NOMO-1 treated with dmso at 0.1 percent for 144 hours (cell line): Measurements from ENCODE around the gene FRAS1.
"Not testable (repeated sequence)": the region's sequence is repeated elsewhere in the genome, so short reads cannot be mapped to it uniquely, and the experiment has no call there.

Experiments used
- DNase-seq: peaks from one replicate; lab custom pipeline; 2025; ENCODE audit not compliant: unreplicated experiment; lab: John Stamatoyannopoulos, UW

Gene FRAS1

DNA sequence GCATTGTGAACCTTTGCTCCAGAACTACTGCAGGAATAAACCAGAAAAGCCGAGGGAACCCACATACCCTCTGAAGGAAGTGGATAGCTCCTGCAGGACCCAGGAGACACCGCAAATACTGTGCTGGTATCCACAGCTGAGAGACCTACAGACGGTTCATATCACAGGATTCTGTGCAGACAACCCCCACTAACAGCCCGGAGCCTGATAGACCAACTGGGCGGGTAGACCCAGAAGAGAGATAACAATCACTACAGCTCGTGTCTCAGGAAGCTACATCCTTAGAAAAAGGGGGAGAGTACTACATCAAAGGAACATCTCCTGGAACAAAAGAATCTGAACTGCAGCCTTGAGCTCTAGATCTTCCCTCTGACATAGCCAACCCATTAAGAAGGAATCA, 150.8 kb downstream of the FRAS1 start:
- DNase-seq: no peak

DNA sequence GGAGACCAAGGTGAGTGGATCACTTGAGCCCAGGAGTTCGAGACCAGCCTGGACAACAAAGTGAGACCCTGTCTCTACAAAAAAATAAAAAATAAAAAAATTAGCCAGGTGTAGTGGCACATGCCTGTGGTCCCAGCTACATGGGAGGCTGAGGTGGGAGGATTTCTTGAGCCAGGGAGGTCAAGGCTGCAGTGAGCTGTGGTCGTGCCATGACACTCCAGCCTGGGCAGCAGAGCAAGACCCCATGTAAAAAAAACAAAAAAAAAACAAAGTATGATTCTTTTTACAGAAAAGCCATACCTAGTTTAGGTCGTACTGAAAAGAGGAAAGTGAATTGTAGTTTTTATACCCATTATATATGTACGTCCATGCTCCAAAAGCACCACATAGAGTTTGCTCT, 151.8 kb downstream of the FRAS1 start:
- not testable (repeated sequence) for DNase-seq

DNA sequence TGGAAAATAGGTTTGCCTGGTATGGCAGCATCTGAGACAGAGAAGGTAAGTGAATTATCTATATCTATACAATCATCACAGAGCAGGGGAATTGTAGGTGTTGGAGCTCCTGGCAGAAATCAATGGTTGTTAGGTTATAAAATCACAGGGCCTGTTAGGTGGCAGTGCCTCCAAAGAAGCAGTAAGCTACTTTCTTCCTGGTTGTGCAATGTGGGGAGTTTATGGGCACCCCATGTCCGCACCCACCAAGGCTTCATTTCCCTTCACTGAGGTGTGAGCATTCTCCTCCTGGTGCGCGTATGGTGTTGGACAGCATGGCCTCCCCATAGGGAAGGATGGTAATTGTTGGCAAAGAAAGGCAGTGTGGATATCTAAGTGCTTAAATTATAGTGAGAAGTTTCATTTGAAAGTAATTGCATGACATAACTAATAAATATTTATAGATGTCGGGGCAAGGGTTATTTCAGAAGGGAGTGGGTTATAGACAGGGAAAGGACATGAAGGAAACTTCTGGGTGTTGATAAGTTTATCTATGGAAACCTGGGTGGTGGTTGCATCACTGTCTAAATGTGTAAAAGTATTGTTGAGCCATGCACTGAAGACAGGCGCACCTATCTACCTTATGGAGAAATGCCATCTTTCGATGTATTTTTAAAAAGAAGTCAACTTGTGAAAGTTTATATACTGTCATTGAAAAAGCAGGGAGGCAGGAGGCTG, 153.7 kb downstream of the FRAS1 start:
- DNase-seq: no peak

DNA sequence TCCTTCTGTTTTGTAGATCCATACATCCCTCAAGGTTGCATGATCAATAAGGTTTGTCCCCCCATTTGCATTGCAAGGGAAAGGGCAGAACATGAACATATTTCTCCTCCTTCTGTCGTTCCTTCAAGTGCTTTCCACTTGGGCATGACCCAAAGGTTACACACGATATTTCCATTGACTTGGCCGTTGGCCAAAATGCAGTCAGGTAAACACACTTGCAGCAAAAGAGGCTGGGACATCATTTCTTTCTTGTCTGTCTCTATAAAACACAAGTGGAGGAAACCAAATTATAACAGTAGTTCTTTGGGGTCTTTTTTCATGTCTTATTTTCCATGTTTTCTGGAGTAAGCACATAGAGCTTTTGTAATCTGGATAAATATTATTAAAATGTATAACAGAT, 156.1 kb downstream of the FRAS1 start:
- DNase-seq: no peak

DNA sequence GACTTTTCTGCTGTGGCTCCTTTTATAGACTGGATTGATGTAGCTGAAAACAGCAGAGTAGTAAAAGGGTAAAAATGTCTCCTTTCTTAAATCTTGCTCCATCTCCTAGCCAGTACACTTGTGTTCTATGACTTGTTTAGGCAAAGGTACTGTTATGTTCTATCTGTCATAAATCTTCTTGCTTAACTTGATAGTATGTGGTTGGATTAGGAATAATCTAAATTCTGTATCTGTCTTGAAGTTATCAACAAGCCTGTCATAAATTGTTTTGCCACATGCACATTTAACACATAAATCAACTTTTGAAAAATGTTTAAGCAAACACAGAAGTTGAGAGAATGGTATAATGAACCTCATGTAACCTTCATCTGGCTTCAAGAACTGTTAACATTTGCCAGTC, 157.0 kb downstream of the FRAS1 start:
- no peak for DNase-seq

DNA sequence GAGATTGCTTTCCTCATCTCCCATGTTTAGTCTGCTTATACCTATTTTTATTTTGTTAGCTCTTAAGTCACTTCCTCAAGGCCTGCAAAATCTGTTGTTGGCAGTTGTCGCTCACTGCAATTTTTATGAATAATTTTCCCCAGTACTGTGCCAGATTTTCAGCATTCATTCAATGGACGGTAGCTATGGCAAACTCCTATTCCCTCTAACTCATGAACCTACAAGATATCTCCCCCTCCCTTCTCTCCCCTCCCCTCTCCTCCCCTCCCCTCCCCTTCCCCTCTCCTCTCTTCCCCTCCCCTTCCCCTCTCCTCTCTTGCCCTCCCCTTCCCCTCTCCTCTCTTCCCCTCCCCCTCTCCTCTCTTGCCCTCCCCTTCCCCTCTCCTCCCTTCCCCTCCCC, 160.4 kb downstream of the FRAS1 start:
- DNase-seq: no peak

DNA sequence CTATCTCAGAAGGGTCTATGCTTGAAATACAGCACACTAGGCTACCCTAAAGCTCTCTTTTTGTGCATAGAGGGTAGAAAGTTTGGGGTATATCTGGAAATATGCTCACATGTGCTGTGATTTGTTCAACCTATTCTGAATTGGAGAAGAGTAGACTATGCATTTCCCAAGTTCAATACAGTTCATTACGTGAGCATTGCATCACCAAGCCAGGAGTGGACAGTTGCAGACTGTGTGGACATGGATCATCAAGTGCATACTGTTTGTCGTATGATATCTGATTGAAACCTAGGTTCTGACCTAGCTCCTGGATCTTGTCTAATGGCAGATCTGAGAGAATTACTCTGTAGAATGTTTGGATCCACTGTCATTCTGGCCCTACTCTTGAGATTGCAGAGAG, 161.1 kb downstream of the FRAS1 start:
- DNase-seq: no peak

DNA sequence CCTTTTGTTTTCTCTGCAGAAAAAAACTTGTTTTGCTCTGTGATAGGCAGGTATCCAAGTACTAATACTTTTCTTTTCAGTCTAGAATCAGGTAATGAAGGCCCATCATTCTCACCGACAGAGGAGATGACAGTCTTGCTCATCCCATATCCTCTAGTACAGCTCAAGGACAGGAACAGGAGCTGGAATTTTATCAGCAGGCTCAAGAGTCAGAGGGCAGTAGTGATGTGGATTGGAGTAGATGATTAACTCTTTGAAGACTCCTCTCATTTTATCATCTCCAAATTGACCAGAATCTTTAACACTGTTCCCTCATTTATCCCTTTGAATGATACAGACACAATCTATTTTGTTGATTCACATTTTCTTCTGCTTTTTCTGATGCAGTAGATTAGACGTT, 162.7 kb downstream of the FRAS1 start:
- no peak for DNase-seq

DNA sequence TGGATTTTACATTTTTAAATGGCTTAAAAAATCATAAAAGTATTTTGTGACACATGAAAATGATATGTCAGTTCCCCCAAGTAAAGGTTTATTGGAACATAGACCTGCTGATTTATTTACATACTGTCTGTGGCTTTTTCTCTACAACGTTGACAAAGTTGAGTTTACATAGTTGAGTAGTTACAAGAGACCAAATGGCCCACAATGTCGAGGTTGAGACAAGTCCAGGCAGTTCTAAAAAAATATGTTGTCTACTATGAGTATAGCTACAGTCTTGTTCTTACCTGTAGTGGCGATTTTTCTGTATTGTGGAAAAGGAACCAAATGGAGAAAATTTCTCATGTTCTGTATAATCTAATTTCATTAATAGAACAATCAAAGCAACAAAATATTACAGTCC, 163.2 kb downstream of the FRAS1 start:
- DNase-seq: no peak

DNA sequence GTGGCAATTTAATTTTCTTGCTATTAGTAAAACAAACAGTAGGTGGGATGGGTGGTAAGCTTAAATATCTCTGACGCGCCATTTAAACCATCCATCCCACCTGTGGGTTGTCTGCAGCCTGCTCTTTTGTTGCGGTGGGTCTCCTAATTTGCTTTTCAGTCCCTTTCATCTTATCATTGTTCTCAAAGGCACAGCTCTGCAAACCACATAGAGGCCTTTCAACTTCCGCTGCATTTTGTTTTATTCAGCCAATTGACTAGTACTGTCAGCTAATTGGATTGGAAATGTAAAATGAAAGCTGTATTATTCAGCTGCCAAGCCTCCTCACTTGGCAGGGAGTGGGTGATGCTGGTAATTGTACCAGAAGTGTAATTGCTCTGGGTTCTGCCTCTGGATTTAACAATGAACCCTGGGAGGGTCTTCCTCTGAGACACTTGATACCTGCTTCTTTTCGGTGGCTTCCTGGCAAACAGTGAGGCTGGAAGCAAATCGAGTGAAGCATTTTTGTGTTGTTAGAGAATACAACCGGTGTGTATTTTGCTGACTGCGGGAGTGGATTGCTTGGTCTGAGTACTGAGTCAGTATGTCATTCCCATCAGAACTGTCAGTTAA, 165.6 kb downstream of the FRAS1 start:
- DNase-seq: no peak

DNA sequence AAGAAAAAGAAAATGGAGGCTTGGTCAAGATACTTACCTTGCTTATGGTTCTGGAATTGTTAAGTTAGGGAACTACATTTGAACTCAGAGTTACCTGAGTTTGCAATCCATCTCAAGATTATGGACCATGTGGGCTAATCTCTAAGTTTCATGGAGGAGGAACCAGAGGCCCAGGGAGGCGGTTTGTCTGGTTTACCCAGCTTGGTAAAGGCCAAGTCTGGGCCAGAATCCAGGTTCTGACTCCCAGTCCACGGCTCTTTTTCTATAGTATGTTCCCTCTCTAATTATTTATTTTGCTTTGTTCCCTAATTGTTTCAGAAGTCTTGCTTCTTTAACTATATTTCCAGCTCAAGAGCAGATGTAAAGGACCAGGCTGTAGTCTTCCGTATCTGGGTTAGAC, 168.1 kb downstream of the FRAS1 start:
- no peak for DNase-seq

DNA sequence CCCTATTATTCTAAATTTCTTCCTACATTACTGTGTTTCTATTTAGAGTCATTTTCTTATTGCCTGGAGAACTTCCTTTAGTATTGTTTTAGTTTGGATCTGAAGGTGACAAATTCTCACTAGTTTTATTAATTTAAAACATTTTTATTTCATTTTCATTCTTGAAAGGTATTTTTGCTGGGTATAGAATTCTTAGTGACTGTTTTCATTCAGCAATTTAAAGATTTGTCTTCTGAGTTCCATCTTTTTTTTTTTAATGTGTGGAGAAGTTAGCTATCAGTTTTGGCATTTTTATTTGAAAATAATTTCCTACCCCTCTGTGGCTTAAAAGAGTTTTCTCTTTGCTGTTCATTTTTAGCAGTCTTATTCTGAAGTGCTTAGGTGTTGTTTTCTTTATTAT, 169.2 kb downstream of the FRAS1 start:
- no peak for DNase-seq

DNA sequence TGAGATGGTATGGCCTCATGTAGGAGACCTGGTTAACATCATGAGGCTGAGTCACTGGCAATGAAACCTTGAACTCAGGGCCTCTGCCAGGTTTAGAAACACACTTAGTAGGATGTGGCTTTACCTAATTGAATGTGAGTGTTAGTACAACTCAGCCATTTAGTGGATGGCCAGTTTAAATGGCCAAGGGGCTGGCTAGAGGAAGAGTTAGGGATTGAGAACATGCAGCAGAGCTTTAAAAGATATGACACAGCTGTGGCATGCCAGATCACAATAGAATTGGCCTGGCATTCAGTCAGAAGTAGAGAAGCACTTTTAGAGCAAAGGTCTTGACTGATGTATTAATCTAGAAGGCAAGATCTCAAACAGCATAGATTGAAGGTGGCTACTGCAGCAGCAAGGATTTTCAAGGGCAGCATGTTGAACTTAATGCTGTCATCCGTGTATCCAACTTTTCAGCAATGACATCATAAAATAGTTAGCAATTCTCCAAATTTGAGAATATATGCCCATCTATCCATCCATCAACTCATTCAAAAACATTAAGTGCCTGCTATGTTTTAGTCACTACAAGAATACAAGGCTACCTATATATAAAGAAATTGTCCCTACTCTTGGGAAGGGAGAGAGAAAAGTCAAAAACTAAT, 170.4 kb downstream of the FRAS1 start:
- no peak for DNase-seq

DNA sequence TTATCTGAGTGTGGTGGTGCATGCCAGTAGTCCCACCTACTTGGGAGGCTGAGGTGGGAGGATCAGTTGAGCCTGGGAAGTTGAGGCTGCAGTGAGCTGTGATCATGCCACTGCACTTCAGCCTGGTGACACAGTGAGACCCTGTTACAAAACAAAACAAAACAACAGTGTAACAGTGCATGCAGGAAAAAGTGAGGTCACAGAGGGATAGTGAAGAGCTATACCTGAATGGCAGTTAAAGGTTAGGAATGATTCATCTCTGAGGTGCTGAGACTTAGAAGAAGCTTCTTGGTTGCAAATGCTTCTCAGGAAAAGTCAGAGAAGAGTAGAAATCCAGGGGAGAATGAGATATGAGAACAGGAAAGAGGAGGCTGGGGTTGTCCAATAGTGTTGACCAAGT, 178.7 kb downstream of the FRAS1 start:
- no peak for DNase-seq

DNA sequence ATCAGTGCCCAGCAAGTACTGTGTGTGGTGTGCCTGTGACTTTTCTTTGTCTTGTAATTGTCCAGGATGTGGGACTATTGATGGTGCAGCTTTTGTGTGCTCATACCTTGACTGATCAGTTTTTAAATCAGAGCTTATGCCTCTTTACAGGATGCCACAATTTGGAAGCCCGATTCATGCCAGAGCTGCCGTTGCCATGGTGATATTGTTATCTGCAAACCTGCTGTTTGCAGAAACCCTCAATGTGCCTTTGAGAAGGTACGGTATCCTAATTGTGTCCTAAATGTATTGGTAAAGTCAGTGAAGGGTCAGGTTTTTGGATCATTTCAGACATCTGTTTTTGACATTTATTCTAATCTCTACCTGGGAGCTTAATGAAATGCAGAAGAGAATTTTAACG, 180.2 kb downstream of the FRAS1 start:
- no peak for DNase-seq

DNA sequence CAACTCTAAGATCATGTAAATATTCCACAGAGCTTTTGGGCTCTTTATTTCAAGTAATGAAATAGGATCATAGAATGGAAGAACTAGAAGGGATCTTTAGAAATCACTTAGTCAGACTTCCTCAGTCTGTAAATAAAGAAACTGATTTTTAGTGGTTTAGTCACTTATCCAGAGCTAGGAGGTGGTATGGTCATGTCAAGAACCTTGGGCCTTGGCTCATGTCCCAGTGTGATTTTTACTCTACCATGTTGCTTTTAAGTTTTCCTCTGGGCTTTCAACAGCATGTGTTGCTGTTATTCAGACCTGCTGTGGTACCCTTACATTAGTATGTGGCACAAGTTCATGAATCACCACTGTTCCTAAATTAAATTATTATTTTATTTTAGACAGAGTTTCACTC, 184.9 kb downstream of the FRAS1 start:
- DNase-seq: no peak

DNA sequence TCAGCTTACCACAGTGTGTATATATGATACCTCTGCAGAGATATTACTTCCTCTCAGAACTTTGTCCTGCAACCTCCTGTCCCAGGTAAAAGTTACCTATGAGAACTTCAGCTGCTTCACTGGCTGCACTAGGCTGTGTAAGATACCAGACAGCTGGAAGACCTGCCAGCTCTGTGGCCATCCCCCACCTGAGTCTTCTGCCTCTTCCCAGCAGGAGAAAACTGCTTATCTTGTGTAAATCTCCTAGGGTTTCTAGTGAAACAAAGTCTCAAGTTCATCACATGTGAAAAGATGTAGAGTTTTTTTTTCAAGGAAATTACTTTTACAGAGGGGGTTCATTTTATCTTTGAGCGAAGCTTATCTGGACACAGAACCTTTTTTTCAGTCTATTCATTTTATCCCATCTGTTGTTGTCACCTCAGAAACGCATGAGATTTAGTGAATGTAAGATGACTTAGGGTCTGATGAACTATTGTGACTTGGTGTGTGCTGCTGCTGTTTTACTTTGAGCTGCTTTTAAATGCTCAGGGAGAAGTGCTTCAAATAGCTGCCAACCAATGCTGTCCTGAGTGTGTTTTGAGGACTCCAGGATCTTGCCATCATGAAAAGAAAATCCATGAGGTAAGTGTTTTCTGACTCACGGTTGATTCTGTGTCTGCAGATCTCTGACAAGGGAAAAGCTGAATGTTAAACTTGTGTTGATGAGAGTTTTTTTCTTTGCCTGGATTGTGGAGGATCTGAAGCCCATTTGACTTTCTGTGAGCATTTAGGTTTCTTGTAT, 187.8 kb downstream of the FRAS1 start:
- no peak for DNase-seq

DNA sequence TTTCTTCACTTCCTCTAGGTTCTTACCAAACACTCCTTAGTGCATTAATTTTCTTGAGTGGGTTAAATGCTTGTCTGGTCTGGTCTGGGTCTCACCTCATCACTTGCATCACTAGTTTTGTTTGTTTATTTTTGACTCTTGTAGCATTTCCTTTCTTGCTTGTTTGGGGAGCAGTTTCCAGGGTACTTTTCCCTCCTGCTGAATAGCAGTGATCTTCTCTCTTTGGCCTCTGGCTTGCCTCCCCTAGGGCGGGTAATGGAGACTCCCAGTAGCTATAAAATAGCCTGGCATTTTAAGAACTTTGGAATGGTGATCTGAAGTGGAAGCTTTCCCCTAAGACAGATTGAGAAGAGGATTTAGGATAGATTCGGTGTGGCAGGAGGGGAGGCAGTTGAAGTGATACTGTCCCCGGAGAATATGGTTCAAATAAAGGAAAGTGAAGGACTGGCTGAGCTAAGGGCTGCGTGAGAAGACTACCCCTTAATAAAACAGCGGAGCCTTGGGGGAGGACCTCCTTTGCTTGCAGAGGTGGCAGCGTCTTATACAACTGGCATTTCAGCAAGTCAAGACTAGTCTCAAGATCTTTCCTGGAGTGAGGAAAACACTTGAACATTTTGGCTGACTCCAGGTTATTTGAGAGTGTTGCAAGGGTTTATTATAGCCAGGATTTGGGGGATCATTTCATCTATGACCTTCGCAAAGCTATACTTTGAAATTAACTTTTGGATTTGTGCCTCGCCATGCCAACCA, 190.6 kb downstream of the FRAS1 start:
- DNase-seq: no peak

DNA sequence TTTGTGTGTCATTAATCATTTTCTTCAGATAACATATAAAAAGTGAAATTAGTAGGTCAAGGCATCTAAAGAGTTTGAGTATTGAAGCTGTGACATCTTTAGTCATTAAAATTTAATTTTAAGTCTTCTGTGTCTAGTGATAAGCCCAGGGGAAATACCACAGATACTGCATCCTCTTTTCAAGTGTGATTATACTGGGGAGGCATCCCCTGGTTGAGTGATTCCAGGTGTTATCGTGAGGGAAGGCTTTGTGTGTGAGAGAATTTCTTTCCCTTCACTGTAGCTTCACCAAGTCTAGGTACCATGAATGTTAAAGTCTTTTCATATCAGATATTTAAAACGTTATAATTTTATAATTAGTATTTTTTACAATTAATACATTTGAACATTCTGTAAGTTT, 193.4 kb downstream of the FRAS1 start:
- DNase-seq: no peak

DNA sequence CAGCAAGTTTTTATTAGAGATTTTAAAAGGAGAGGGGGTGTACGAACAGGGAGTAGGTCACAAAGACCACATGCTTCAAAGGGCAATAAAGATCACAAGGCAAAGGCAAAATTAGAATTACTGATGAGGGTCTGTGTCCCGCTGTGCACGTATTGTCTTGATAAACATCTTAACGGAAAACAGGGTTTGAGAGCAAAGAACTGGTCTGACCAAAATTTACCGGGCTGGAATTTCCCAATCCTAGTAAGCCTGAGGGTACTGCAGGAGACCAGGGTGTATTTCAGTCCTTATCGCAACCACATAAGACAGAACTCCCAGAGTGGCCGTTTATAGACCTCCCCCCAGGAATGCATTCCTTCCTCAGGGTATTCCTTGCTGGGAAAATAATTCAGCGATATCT, 195.7 kb downstream of the FRAS1 start:
- not testable (repeated sequence) for DNase-seq

DNA sequence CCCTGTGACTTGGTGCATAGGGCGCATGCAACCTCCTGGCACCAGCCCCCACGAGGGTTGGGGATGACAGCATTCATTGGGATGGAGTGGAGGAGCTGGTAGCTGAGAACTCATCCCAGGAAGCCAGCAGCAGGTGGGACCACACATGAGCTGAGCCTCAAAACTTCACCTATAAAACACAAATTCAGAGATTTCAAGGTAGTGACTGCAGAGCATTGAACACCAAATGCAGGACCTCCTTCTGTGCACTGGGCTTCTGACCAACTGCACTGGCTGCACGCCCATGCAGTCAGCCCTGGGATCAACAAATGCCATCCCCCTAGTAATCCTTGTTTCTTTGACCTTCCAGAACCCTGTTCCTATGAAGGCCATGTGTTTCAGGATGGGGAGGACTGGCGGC, 197.8 kb downstream of the FRAS1 start:
- no peak for DNase-seq
